IPS-NIHi7 (cell line): ENCODE results near the gene SLC24A3.
"Not testable (repeated sequence)": the region's sequence is repeated elsewhere in the genome, so short reads cannot be mapped to it uniquely, and the experiment has no call there.

ENCODE experiments used
- DNase-seq: peaks from one replicate; pipeline ENCODE4 v3.0.0; 2012; ENCODE audit warnings: mixed read lengths; ENCODE audit errors: extremely low spot score

SLC24A3 gene

DNA sequence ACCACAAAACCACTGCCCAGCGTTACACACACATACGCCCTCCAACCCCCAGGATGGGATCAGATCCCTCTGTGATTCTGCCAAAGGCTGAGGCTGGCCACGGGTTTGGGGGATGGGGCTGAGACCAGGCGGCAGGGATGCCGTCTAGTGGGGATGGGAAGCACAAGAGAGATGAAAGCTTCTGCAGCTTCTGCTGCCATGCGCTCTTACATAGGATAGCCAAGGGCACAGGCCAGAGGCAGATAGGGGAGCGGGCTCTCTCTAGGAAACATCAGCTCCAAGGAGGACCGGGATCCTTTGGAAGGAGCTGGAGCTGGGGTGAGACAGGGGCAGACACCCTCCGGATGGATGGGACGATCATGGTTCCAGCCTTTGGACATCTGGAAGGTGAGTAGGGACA, 526.9 kb downstream of the SLC24A3 start:
- DNase-seq, result no peak

DNA sequence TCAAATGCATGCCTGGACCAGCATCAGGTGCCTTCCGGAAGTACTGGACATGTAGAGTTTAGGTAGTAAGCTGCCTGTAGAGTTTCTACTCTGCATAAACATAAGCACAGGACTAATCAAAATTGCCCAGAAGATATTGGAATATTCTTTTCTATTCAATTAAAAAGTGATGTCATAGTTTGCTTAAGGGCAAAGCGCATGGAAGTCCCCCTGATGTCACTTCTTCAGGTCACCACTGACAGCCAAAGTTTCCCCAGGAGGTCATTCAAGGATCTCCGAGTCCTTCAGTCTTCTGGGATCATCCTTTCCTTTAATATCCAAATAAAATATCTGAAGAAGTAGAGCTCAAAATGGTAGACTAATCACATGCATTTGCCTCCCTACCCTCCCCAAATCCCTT, 528.1 kb downstream of the SLC24A3 start:
- DNase-seq, result no peak

DNA sequence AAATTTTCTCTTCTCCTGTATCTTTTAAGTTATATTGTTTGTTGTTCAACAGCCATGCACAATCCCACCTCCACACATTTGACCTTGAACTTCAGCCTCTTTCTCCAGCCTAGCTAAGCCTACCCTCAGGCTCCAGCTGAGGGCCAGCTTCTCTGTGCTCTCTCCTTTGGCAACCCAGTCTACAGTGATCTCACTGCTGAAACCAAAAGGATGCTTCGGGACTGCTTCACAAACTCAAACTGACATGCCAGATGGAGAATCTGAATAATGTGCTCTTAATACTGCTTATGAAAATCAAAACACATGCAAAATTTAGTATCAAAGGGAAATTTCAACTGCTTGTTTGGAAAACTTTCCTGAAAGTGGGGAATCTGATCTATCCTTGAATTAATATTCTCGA, 529.5 kb downstream of the SLC24A3 start:
- DNase-seq, result no peak

DNA sequence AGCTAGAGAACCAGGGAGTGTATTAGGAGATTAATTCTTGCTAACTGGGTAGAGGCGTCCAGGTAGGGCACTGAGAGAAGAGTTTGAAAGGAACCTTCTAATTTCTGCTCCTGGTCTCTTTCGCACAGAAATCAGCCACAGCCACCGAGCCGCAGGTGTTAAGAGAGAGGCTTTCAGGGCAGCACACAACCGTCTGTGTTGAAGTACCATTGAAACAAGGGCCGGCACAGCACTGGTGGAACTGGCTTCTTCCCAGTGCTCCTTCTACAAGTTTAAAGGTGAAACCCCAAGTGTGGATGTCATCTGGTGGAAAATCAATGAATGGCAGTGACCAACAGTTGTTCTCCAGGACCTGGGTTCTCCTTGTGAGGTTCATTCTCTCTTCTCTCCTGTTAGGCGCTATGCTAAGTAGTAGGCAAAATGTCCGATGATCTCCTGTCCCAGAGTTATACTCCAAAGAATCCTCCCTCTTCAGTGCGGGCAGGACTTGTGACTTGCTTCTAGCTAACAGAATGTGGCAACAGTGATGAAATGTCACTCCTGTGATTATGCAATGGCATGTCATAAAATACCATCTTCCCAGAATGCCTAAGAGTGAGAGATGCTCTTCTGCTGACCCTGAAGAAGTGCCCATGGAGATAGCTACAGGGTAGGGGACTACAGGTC, 530.7 kb downstream of the SLC24A3 start:
- no peak for DNase-seq

DNA sequence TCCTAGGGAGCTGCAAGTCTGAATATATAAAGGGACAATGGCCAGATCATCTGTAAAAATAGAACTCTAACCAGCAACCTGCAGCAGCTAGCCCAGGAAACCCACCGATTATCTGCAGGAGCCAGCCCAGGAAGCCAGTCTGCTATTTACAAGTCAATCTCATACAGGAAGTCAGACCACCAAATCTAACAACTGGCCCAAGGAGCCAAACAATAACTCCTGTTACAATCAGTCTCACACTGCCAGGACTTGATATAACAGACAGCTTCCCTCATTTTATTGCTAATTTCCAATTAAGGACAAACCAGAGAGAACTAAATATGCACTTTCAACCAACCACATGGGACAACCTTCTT, 531.2 kb downstream of the SLC24A3 start:
- no peak for DNase-seq

DNA sequence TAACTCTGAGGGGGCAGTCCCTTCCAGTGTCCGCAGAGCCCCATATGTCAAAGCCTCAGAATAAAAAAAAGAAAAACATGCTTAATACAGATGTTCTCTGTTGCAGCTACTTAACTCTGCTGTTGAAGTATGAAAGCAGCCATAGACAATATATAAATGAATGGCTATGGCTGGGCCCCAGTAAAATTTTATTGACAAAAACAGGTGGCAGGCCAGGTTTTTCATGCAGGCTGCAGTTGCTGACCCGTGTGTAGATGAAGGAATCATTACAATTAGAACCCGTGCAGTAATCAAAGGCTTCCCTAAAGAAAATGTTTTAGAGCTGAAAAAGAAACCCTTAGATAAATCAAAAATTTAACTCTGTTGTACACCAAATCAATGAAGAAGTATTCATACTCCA, 532.7 kb downstream of the SLC24A3 start:
- no peak for DNase-seq

DNA sequence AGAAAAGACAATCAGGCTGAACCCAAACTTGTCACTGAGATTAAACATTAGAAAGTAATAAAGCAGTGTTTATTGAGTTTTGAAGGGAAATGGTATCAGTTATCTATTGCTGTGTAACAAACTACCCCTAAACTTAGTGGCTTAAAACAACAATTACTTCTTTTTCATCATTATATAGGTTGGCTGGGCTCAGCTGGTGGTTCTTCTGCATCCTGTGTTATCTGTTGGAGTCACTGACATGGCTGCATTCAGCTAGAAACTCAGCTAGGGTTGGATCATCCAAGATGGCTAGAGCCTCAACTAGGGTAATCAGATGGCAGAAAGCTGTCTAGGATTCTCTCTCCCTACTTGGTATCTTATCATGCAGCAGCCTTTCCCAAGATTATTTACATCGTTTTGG, 533.1 kb downstream of the SLC24A3 start:
- no peak for DNase-seq

DNA sequence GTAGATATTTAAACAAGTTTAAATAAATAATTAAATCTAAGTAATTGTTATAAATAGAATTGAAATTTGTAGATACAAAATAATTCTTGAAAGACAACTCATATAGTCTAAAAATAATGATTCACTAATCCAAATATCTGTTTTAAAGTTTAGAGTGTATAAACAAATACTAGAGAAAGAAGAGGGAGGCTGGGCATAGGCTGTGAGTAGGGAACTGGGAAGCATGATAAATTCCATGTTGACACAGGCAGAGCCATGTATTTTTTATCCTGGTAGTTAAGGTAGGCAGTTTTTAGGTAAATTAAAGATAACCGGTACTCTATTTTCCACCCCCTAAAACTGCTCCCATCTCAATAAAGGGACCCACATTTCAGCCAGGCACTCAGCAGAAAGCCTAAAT, 534.0 kb downstream of the SLC24A3 start:
- DNase-seq, result no peak

DNA sequence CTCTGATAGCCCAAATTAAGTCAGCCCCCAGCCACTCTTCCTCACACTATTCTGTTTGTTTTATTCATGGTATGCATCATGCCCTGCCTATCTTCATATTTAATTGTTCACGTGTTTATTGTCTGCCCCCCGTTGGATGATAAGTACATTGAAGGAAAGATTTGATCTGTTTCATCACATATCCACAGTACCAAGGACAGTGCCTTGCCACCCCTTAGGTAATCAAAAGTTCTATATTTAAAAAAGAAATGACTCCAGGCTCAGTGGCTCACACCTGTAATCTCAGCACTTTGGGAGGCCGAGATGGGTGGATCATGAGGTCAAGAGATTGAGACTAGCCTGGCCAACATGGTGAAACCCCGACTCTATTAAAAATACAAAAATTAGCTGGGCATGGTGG, 535.5 kb downstream of the SLC24A3 start:
- DNase-seq, result no peak

DNA sequence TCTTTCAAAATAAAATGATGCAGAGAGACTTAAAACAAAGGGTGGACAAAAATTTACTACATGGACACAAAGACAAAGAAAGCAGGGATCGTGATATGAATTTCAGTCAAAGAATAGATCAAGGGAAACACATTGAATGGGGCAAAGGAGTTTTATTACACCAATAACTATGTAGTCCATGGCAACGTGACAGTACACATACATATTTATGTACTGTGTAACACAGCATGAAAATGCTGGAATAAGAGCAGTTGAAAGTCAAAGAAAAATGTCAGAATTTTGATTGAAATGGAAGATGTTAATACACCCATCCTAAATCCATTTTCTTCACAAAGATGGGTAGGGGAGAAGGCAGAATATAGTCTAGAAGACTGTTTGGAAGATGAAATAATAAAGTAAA, 536.2 kb downstream of the SLC24A3 start:
- no peak for DNase-seq

DNA sequence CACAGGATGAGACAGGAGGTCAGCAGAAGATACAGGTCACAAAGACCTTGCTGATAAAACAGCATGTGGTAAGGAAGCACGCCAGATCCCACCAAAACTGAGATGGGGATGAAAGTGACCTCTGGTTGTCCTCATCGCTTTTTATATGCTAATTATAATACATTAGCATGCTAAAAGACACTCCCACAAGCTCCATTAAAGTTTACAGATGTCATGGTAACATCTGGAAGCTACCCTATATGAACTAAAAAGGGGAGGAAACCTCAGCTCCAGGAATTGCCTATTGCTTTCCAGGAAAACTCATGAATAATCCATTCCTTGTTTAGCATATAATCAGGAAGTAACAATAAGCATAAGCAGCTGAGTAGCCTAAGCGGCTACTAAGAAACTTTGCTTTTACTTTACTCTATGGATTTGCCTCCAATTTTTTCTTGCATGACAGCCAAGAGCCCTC, 537.2 kb downstream of the SLC24A3 start:
- DNase-seq, result no peak

DNA sequence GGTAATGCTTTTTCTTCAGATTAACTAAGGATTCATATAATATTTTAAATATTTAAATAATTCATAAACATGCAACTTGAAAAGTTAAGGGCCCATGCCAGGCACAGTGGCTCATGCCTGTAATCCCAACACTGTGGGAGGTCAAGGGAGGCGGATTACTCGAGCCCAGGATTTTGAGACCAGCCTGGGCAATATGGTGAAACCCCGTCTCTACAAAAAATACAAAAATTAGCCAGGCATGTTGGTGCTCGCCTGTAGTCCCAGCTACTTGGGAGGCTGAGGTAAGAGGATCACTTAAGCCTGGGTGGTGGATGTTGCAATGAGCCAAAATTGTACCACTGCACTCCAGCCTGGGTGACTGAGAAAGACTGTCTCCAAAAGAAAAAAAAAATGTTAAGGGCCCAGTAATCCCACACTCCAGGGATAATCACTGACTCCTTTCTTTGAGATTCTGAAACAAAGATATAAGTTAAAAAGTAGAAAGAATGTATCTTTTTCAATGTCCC, 537.7 kb downstream of the SLC24A3 start:
- no peak for DNase-seq

DNA sequence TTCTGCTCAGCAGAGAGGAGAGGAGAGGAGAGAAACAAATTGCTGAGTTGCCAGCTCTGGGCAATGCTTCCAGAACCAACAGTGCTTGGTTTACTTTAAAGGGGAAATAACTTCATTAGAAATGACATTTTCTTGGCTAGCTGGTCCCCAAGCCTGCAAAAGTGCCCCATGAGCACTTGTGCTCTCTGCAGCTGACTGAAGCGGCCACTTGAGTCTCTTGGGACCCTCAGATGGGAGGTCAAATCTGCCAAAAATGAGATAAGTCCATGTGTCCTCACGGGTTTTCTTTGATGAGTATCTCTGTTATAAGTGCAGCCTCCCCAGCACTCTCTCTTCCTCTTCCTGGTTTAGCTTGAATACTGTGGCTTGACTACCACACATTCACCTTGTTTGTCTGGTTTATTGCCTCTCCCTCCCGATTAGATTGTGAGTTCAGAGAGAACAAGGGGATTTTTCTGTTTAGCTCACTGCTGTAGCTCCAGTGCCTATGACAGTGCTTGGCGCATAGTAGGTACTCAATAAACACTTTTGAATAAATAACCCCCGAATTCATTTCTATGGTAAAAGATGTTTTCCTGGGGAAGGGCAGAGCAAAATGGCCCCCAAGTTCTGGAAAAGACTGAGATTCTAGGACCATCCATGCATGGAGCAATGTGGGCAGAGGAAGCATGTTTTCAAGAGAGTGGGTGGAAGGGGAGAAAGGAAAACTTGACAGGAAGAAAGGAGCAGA, 538.6 kb downstream of the SLC24A3 start:
- no peak for DNase-seq

DNA sequence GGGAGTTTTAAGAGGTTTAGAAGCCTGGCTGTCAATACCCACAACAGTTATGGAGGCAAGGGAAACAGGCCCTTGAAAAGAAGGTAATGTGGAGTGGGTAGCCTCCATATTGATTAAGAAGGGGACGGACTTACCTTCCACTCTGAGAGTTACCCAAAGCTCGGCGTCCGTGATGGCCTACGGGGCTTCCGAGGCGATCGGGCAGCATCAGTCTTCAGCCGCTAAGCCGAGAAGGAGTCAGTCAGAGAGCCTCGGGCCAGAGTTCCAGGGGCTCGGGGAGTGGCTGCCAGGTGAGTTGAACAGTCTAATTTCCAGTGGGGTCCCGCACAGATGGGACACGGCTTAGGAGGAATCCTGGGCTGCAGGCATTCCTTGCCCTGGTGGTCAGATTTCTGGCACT, 541.8 kb downstream of the SLC24A3 start:
- DNase-seq, result not testable (repeated sequence)

DNA sequence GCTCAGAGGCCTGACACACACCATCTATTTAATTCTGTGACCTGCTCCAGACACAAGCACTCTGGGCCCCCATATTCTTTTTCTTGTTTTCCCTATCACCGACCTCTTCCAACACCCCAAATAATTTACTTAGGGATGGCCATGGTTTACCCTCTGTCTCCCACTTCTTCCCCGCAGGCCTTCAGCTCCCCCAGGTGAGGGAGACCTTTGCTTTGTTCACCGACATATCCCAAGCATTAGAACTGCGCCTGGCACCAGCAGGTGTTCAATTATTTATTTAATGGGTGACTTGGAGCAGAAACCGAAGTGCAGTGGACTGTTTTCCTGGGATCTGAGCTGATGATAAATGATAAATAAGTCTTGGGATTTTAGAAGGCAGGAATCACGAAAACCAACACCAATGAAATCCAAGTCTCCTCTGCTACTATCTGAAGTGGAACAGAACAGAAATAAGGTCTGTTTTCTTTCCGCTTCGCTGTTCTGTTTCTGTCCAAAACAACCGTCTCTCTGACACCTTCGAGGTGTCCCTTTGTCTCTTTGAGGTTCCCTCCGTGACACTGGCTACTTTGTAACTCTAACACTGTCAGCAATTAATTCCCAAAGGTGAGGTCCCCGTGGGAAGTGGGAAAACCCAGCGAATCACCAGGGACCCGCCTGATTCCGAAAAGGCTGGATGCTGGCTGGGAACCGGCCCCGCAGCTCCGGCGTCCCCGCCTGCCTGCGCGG, 544.5 kb downstream of the SLC24A3 start:
- no peak for DNase-seq

DNA sequence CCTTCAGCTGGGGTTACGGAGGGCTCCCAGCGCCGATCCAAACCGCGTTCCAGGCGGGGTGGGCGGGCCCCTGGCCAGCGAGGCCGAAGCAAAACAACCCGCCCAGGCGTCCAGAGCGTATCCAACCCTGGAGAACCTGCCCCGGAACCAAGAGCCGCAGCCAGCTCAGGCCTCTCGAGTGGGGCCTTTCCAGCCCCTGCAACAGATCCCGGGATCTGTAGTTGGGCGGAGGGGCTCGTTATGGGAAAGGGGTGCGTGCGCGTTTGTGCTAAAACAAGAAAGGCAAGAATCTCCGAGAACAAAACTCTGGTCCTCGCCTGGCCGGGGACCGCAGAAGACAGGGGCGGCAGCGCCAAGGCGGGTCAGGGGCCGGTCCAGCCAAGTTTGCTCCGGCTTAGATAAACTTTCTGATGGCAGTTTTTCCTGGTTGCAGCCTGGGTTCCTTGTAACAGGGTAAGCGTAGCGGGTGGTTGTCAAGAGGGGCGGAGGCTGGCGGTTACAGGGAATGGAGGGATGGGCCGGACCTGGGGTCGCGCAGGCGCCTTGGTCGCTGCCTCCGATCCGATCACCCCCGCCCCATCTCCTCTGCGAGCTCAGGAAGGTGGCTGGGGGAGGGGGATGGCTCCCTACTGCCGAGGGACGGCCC, 545.2 kb downstream of the SLC24A3 start:
- DNase-seq, result peak; percentile 99

DNA sequence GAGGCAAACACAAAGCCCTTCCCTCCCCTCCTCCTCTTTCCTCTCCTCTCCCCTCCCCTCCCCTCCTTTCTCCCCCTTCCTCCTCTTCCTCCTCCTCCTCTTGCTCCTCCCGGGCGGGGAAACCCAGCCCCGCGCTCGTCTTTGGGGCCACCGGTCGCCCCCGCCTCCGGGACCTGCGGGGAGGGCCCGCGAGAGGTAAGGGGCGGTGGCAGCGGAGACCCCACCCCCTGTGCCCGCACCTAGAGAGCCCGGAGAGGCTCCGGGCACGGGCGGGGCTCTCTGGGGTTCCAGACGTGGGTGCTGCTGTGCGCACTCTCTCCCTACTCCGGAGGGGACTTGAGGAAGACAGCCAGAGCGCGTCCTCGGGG, 545.7 kb downstream of the SLC24A3 start, which contains the start of gene RIN2:
Gene RIN2 (plus strand): TSS at position 126 of the 368 bp plus-strand sequence. CDS start 131,344 bp downstream, outside the sequence.
- peak; percentile 79 for DNase-seq

DNA sequence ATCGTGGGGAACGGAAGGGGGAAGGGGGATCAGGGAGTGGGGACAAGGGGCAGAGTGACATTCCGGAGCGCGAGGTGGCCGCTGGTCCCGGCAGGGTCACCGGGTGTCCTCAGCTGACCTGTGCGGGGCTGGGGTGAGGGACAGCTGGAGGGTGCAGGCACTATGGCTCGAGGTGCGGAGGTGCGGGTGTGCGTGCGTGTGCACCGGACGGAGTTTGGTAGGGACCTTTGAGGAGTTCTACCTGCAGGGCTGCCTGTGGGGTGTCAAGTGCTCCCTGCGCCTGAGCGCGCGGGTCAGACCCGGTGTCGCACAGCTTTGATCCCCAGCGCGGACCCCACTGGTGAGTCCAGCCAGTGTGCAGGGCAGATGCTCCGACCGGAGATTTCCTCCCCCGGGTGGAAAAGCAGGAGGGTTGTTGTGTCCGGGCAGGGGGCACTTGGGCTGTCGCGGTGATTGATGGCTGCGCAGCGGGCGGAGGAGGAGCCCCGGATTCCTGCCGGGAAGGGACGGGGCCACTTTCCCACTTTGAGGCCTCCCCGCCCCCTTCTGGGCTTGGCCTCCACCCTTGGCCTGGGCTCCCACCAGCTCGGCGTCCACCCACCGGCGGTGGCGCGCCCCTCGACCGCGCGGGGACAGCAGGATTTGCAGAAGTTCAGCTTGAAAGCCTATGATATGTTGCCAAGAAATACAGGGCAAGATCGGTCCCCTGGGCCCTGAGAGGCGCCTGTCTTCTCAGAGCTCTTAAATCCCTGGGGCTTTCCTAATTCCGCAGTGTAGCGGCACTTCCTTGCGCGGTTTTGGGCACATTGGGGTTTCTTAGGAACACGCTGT, 546.3 kb downstream of the SLC24A3 start:
- DNase-seq, result peak; percentile 69

DNA sequence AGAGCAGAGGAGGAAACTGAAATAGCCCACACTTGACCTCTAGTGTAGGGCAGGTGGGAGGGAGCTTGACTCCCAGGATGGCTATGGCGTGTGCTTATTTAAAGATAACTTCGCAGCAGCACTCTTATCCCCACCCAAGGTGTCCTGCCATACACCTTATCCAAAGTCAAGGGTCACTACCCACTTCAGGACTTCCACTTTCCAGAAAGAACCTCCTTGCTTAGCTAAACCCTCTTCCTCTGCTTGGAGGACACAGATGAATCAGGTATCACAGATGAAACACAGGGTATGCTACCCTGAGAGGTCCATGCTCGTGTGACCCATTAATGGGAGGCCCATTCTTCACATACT, 547.9 kb downstream of the SLC24A3 start:
- DNase-seq, result no peak

DNA sequence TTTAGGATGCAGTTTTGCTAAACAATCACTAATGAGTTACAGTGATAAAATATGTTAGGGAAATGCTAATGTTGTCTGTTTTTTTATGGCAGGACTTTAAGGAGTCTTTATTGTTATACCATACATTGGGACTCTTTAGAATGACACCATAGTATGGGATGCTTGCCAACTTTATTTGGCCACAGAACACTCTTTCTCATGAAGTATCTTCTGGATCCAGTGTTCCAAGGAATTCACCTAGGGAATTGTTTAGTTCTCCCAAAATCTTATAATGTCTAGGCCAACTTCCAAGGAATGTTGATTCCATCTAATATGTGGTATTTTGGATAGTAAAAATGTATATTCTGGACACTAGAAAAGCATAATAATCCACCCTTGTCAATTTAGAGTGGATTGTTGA, 548.9 kb downstream of the SLC24A3 start:
- no peak for DNase-seq

DNA sequence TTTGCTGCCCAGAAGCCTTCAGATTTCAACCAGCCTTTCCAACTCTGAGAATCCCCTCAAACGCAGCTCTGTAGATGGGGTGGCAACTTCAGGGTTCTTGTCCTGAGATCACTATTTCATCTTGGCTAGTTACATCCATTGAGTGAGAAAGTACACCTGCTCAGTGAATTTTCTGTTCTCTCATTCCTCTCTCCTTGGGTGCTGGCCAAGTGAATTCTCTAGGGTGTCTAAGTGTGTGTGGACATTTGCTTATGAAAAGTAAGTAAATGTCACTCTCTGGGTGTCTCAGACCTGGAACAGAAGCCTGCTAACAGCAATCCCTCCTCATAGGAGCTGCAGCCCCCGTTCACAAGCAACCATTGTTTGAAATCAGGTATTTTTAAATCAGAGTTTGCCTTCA, 549.4 kb downstream of the SLC24A3 start:
- no peak for DNase-seq
